GM12874 (cell line): ENCODE measurements around the gene CYP2F1.

Source experiments
- TF ChIP-seq, protein P1 (sequence below): IDR thresholded peaks from 2 replicates; pipeline ENCODE4 v1.5.1; 2011; ENCODE audit warnings: low read depth, mild to moderate bottlenecking, control low read depth, low read length, moderate library complexity; ENCODE audit not compliant: insufficient read depth

The CYP2F1 gene

DNA sequence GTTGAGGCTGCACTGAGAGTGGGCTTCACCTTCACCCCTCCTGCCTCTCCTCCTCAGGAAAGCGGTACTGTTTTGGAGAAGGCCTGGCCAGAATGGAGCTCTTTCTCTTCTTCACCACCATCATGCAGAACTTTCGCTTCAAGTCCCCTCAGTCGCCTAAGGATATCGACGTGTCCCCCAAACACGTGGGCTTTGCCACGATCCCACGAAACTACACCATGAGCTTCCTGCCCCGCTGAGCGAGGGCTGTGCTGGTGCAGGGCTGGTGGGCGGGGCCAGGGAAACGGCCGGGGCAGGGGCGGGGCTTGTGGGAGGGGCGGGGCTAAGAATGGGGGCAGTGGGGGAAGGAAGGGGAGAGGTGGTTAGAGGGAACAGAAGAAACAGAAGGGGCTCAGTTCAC lies 18.5 kb upstream of the CYP2F1 start:
- TF ChIP-seq, protein P1, sequence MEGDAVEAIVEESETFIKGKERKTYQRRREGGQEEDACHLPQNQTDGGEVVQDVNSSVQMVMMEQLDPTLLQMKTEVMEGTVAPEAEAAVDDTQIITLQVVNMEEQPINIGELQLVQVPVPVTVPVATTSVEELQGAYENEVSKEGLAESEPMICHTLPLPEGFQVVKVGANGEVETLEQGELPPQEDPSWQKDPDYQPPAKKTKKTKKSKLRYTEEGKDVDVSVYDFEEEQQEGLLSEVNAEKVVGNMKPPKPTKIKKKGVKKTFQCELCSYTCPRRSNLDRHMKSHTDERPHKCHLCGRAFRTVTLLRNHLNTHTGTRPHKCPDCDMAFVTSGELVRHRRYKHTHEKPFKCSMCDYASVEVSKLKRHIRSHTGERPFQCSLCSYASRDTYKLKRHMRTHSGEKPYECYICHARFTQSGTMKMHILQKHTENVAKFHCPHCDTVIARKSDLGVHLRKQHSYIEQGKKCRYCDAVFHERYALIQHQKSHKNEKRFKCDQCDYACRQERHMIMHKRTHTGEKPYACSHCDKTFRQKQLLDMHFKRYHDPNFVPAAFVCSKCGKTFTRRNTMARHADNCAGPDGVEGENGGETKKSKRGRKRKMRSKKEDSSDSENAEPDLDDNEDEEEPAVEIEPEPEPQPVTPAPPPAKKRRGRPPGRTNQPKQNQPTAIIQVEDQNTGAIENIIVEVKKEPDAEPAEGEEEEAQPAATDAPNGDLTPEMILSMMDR = no peak

DNA sequence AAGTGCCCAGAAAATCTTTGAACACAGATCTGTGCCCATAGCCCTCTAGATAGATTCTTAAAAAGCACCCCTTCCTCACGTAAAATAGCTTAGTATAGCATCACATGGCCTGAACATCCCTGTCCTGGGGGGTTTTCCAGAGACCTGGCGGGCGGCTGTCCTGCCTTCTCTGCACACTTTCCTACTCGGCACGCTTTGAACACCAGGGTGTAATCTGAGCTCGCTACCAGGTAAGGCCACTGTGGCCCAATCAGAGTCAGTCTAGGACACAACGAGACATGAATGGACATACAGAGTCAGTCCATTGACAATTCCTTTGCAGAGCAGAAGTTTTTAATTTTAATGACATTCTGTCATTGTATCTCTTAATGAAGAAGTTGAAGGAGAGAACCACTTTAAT lies 17.9 kb upstream of the CYP2F1 start:
- TF ChIP-seq, protein P1 = no peak

DNA sequence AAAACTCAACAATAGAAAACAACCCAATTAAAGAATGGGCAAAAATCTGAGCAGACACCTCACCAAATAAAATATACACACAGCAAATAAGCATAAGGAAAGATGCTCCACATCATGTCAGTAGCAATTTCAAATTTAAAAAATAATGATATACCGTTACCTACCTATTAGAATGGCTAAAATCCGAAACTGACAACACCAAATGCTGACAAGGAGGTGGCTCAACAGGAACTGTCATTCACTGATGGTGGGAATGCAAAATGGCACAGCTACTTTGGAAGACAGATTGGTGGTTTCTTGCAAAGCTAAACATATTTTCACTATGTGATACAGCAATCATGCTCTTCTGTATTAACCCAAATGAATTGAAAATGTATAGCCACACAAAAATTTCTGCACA lies 16.9 kb upstream of the CYP2F1 start:
- TF ChIP-seq, protein P1 = no peak

DNA sequence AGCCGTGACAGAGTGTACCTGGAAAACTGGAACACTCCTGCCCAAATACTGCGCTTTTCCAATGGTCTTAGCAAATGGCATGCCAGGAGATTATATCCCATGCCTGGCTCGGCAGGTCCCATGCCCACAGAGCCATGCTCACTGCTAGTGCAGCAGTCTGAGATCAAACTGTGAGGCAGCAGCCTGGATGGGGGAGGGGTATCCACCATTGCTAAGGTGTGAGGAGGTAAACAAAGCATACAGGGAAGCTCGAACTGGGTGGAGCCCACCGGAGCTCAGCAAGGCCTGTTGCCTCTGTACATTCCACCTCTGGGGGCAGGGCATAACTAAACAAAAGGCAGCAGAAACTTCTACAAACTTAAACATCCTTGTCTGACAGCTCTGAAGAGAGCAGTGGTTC lies 15.5 kb upstream of the CYP2F1 start:
- TF ChIP-seq, protein P1 = no peak

DNA sequence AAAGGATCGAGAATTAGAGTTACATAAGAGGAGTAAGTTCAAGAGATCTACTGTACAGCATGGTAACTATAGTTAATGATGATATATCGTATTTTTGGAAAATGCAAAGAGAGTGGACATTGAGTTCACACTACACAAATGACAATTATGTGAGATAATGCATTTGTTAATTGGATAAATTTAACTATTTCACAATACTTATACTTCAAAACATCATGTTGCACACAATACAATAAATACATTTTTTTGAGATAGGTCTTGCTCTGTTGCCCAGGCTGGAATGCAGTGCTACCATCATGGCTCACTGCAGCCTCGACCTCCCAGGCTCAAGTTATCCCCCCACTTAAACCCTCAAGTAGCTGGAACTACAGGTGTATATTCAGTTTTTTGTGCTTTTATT lies 8.1 kb upstream of the CYP2F1 start:
- TF ChIP-seq, protein P1 = no peak

DNA sequence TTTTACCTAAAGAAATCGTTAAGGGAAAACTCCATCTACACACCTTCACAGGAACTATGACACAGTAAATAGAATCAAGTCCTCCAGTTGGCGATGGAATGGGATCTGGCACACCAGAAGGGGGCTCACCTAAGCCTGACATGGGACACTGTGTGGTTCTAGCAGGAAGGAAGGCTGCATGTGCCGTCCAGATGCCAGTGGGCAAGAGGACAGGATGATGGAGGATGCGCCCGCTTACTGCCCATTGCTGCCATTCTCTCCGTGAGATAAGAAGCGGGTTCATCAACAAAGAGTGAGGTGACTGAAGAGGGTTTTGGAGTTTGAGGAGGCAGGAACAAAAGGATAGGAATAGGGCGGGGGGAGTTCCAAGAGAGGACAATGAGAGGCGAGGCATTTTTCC lies 2.9 kb upstream of the CYP2F1 start:
- TF ChIP-seq, protein P1 = no peak

DNA sequence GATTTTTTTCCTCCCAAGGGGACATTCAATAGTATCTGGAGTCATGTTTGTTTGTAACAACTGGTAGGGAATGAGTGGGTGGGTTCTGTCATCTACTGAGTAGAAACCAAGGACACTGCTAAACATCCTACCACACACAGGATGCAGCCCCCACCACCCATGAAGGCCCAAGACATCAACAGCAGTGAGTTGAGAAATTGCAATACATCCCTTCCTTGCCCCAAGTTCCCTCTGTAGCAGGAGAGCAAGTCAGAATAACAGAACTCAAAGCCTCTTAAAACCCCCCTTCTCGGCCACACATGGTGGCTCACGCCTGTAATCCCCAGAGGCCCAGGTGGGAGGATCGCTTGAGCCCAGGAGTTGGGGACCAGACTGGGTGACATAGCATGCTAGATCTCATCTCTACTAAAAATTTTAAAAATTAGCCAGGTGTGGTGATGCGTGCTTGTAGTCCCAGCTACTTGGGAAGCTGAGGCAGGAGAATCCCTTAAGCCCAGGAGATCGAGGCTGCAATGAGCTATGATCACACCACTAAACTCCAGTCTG lies 2.4 kb upstream of the CYP2F1 start:
- TF ChIP-seq, protein P1 = no peak
